DMS79 treated with DMSO at 0.1 percent for 48 hours (cell line): ENCODE data around the gene CRHR2.
"Not testable (repeated sequence)": the region's sequence is repeated elsewhere in the genome, so short reads cannot be mapped to it uniquely, and the experiment has no call there.

Experiments used
- DNase-seq: peaks from one replicate; lab custom pipeline; 2025; lab: John Stamatoyannopoulos, UW

Gene CRHR2

DNA sequence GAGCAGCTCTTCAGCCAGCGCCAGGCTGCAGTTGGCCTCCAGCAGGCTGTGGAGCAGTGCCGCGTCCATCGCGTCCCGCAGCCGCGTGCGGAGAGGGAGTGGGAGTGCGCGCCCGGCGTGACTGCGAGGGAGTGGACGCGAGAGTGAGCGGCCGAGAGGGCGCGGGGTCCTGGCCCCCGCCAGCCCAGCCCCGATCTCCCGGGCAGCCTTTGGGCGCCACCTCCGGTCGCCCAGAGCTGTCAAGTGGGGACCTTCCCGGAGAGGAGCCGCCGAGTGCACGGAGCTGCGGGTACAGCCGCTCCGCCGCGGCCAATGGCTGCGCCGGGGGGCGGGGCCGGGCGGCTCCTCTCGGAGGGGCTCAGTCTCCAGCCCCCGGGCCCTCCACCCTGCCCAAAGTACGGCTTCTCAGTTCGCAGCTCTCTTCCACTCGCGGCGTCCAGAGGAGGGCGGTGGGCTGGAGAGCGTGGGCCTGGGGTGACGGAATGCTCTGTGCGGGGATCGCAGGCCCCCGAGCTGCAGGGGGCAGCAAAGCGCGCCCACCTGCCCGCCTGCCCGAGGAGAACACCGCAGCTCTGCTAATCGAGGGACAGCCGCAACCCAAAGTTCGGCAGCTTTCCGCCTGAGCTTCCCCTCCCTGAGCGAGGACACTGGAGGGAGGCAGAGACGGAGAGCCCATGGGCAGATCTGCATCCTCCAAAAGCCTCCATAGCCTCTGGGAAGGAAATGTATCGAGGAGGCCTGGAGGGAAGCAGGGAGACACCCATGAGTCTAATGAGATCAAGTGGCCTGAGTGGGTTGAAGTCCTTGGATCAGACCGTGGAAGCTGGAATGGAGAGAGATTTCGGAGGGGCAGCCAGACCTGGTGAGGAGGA lies at the start of gene CRHR2:
TSS of gene CRHR2 (minus strand) at position 245 of the 872 bp plus-strand sequence. CDS start at position 69, 176 bp downstream.
- DNase-seq: peak; percentile 24

DNA sequence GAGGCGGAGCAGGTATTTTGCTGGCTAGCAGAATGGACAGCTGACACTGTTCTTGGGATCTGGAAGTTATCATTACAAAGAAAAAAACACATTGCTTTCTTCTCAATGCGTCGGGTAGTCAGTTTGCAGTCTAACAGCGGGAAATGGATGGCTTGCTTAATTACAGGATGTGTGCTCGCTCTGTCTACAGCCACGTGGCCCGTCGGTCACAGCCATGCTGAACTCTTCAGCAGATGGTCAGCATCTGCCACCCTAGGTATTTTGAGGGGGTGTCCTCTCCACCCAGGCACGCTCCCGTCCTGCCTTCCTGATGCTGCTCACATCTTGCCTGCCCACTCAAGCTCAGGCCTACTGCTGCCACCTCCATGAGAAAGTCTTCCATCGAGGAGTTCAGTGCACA lies 49.3 kb upstream of the CRHR2 start:
- DNase-seq: no peak

DNA sequence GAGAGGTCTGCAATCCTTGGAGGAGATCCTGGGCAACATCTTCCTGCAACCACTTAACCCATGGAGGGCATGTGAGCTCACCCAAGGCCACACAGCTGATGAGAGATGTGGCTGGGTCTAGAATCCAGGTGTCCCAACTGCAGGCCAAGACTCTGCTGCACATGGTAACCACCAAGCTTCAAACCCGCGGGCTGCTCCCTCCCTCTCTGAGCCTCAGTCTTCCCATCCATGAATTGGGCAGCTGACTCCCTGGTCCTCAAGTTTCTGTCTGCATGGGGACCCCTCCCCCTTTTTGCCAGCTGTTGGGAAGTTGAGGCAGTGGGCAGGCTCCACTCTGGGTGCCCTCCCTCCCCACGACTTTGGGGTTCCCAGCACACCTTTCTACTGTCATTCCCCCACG lies 48.7 kb upstream of the CRHR2 start:
- no peak for DNase-seq

DNA sequence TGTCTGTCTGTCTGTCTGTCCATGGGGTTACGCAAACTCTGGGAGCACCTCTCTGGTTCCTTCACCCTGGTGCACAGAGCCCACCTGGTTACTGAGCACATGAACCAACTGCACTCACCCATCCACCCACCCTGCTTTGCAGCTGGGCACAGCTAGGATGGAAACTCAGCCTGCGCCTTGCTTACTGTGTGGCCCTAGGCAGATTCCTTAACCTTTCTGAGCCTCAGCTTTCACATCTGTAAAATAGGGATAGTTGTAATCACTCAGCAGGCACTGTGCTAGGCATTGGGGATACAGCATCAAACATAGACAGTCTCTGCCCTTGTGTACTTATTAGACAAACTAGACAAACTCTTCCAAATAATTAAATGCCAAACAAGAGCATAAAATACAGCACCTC lies 47.8 kb upstream of the CRHR2 start:
- no peak for DNase-seq

DNA sequence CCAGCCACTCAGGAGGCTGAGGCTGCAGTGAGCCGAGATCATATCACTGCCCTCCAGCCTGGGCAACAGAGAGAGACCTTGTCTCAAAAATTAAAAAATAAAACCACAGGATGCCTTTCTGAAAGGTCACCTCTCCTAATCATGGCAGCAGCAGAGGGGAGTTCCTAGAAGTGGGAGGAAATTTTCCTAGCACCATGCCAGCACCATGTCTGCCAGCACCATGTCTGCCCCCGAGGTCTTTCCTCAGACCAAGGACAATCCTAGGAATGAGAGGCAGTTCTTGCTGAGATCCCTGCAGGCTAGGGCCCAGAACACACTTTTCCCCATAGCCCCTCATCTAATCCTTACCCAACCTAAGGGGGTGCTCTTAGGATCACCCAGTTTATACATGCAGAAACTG lies 47.4 kb upstream of the CRHR2 start:
- DNase-seq: no peak

DNA sequence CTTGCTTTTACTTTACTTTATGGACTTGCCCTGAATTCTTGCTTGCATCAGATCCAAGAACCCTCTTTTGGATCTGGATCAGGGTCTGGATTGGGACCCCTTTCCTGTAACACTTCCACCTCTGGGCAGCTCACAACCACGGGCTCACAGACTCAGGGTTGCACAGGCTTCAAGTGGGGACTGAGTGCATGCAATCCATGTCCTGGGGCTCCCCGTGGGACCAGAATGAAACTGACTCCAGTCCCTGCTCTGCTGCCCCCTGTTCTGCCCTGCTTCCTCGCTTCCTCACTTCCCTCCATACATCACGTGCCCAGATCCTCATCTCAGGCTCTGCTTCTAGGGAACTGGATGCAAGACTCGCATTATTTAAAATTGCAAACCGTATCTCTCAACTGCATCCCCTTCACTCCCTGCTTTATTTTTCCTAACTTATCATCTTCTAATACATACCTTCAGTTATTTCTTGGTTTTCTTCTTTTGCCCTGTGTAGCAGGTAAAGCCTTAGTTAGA lies 46.4 kb upstream of the CRHR2 start:
- no peak for DNase-seq

DNA sequence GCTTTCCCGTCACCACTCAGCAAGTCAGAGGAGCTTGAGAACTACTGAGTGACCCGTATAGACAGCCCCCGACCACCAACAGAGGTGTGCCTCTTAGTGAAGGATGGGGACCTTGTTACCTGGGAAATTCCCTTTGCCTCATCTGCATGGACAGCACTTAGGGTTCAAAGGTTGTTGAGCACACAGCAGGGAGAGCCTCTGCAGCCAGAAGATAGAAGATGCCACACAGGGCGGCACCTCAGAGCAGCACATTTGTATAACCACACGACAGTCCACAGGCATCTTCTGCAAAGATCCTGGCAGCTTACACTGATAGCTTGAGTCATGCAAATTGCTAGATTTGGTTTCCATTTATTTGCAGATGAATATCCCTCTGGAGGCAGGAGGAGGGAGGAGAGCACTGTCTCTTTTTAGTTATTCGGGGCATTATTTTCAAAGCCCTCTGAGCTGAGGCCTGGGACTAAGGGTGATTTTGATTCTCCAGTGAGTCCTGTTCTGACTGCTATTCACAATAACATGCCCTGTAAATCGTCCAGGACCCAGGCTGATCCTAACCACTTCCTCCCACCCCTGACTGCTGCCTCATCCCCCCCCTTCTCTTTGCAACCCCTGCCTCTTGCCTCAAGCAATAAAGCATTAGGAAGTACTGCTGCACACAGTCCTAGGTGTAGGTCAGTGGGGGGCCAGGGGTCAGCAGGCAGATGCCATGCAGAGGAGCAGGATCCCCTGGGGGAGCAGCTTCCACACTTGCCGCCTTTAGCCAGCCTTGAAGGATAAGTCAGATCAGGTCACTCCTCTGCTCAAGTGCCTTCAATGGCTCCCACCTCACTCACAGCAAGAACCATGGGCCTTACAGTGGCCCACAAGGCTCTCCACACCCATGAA lies 45.0 kb upstream of the CRHR2 start:
- DNase-seq: no peak

DNA sequence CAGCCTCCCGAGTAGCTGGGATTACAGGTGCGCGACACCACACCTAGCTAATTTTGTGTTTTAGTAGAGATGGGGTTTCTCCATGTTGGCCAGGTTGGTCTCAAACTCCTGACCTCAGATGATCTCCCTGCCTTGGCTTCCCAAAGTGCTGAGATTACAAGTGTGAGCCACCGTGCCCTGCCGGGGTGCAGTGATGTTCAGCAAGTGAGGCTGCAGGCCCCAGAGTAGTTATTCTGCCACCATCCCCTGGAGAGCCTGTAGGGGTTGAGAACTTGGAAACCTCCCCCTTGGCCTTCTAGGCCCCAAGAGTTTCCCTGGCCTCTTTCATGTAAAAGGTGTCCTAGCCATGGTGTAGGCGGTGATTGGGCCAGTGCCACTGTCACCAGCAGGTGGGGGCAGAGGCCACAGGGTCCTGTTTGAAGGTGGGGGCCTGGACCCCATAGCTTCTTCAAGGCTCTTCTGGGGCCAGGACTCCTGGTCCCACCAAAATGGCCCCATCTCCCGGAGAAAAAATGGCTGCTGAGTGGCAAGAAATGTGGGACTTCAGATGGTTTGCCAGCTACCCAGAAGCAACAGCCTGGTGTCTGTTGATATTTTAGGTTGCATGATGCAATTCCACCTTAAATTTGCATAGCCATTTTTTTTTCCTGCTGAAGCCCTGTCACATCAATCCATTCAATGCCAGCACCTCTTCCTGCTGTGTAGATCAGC lies 44.2 kb upstream of the CRHR2 start:
- DNase-seq: no peak

DNA sequence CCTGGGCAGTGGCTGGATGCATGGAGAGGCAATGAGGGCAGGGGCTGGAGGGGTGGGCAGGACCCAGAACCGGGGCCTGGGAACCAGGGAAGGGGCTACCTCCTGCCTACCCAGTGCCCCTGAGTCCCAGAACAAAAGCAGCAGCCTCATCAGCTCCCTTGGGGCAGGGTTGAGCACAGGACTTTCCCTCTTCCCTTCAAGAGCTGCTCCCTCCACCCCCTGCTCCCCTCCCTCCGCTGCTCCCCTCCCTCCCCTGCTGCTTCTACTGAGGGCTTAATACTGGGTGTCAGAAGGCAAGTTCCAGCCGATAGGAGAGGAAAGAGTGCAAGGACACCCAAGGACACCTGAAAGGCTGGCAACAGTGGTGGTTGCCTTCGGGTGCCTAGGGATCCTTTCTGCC lies 41.5 kb upstream of the CRHR2 start:
- no peak for DNase-seq

DNA sequence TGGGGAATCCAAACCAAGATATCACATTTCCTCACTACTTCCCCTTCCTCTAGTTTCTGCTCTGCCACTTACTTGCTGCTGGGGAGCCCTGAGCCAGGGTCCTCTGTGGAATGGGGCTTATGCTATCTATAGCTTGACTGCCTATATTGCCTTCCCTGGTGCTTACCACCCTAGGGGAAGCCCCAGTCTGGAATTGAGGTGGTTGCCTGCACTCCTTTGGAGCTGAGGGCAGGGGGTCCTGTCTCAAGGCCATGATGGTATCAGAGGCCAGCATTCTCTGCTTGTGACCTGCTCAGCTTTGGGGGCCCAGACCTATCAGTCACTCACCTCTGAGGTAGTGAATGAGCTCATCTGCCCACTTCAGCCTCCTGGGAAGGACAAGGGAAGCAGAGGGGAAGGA lies 40.4 kb upstream of the CRHR2 start:
- no peak for DNase-seq

DNA sequence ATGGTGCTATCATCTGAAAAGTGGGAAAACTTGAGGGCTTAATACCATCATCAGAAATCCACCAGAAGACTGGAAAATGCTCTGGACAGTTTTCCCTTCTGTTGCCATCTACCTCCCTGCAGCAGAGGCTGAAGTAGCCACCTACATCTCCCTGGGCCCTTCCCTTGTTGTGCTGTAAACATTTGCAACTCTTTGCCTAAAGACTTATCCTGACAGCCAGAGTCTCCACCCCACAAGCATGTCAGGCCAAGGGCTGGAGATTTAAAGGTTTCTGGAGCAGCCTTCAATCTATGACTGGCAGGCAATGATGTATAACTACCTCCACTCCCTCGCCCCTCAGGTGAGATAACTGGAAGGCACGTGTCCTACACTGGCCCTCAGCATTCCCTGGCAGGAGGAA lies 39.9 kb upstream of the CRHR2 start:
- DNase-seq: no peak

DNA sequence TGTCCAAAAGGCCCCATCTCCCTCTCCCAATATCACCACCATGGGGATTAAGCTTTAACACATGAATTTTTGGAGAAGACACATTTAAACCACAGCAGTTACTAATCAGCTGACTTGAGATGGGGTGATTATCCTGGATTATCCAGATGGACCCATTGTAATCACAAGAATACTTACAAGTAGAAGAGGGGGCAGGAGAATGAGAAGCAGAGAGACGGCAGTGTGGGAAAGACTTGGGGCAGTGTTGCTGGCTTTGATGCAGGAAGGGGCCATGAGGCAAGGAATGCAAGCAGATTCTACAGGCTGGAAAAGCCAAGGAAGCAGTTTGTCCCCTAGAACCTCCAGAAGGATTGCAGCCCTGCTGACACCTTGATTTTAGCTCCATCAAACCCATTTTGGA lies 39.0 kb upstream of the CRHR2 start:
- DNase-seq: no peak

DNA sequence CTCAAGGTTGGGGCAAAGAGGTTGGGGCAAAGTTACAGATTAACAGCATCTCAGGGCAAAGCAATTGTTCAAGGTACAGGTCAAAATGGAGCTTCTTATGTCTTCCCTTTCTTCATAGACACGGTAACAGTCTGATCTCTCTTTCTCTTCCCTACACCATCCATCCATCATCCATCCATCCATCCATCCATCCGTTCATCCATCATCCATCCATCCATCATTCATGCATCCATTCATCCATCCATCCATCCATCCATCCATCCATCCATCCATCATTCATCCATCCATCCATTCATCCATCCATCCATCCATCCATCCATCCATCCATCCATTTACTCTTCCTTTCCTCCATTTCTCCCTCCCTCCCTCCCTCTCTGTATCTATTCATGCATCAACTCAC lies 37.2 kb upstream of the CRHR2 start:
- DNase-seq: not testable (repeated sequence)

DNA sequence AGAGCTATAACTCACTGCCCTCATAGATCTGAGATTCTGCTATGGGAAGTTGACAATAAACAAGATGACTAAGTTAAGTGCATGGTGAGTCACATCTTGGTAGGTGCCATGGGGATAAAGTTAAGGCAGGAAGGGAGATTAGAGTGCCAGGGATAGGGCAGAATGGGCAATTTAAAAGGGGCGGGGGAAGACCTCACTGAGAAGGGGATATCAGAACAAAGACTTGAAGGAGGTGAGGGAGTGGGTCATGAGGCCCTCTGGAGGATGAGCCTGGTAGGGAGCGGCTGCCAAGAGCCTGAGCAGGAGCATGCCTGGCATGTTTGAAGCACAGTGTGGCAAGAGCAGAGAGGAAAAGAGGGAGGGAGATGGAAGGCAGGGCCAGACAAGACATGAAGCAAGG lies 34.9 kb upstream of the CRHR2 start:
- no peak for DNase-seq

DNA sequence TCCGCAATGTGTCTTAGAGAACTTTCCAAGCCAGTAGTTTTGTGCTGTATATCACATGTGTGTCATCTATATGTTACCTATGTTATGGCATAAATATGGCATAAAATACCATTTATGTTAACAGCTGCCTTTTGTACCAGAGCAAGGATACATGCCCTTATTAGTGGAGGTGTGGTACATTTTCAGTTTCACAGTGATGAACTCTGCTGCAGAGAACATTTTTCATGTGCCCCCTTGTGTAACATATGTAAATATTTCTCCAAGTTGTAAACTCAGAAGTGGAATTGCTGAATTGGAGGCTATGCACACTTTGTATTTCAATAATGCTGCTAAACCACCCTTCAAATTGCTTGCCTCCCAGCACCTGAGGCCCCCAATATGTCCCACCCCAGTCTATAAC lies 31.9 kb upstream of the CRHR2 start:
- DNase-seq: no peak

DNA sequence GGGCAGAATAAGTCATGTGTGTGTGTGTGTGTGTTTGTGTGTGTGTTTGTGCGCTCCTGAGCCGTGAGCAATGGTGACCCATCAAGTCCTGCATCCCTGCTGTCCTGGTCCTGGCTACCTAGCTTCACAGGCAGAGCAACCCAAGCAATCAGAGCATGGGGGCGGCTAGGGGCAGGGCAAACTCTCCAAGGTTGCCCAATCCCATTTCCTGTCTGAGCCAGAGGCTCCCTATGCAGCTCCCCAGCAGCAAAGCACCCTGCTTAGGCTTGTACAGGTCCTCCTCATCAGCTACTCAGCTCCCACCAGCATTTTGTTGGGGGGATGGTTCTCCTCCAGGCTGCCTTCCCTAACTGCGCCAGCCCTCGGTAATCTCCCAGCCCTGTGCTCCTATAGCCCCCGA lies 31.1 kb upstream of the CRHR2 start:
- no peak for DNase-seq

DNA sequence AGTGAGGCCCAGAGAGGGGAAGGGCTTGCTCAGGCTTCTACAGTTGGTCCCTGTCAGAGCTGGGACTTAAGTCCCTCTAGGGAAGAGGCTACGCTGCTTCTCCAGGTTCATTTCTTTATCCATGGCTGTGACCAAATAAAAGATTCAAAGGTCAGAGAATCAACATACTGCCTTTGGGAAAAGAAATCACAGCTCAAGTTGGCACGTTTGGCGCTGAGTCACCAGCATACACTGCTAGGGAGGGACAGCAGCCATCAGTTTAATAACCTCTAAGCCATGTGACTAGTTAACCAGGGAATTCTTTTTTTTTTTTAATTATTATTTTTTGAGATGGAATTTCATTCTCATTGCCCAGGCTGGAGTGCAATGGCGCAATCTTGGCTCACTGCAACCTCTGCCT lies 28.4 kb upstream of the CRHR2 start:
- DNase-seq: no peak

DNA sequence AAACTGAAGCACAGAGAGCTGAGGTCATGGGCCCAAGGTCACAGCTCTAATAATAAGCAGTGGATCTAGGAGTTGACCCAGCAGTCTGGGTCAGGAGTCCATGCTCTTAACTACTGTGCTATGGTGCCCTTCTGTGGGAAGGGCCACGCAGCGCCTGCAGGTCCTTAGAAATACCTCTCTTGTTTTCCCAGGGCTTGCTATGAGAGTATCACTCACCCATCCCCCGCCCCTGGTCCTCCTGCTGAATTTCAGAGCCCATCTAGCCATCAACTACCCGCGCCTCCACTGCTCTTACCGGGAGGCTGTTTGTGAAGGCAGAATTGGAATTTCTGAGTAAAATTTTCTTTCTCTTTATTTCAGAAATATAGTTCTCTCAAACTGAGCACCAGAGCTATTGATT lies 27.3 kb upstream of the CRHR2 start:
- DNase-seq: no peak

DNA sequence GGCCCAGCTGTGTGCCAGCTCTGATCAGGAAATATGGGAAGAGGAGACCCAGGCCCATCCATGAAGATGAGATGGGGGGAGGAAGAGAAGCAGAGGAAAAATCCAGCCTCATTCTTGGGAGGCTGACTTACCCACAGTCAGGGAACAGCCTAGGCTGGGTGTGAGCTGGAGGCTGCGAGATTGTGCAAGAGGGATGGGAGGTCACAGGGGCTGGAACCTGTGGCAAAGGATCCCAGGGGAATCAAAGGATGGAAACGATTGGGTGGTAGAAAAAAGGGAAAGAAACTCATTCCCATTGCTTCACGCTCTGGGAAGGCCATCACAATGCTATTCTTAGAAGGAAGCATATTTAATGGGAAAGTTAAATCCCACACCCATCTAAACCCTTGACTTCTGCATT lies 26.7 kb upstream of the CRHR2 start:
- no peak for DNase-seq

DNA sequence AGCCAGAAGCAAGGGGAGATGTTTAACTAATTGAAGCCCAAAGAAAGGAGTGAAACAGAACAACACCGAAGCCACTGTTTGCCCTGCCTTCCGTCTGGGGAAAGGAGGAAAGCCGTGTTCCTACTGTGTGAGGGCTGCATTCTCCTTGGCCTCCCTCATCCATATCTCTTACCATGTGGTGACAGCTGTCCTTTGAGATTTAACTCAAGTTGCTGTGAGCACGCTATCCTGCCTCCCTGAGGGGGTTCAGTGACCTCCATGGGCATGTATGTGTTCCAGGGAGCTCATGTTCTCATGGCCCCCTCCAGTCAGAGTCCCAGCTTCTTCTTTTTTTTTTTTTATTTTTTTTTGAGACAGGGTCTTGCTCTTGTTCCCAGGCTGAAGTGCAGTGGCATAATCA lies 26.2 kb upstream of the CRHR2 start:
- DNase-seq: no peak

DNA sequence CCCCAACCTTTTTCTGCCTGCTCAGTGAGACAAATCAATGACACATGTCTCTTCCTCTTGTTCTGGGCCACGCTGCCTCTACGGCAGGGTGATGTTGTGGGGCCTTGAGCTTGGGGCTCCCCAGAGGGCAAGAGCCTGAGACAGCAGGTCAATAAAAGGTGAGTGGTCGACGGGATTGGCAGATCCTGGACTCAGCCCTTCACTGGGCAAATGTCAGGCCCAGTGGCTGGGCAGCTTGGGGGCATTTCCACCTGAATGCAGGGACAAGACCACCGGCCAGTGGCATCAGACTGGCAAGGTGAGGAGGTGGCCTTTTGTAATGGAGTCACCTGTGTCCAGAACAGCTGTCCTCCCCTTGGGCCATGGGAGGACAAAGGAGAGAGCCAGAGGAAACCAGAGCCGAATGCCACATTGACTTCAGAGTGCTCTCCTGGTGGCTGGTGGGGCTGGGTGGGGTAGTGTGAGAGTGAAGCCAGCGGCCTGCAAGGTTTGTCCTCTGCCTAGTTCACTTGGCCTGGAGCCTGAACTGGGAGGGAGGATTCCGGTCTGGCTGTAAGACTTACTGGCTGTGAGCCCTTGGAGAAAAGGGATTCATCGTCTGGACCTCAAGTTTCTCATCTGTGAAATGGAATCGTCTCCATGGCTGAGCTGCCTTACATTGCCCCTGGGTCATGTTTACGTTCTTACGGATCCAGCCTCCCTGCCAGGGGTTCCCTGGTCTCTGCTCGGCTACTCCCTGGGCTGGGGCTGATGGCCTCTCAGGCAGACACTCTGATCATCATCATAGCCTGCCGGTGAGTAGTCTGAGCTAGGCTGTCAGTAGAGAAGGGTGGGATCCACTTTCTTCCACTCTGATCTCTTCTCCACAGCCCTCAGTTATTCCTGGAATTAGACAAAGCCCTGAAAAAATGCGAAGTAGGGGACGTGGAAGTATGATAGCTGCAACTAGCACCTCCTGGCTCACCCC lies 25.4 kb upstream of the CRHR2 start:
- no peak for DNase-seq
